ENCODE data around the gene SPAG4.

Gene SPAG4

GRCh38 chr20:35615667-35616464, at the start of gene SPAG4:
TSS of gene SPAG4 (plus strand) at chr20:35615829. CDS start at chr20:35616004, 175 bp downstream.
- DNase-seq (ENCODE audit: low read depth, low spot score) = peak; percentile 46

- no peak for DNase-seq (ENCODE audit: low read depth, low spot score)
Measured at GRCh38 chr20:35568645-35569044, 47.0 kb upstream of the SPAG4 start.

- DNase-seq (ENCODE audit: low read depth, low spot score) = no peak
Measured at GRCh38 chr20:35571555-35571954, 44.1 kb upstream of the SPAG4 start.

GRCh38 chr20:35572838-35573237, 42.8 kb upstream of the SPAG4 start:
- no peak for DNase-seq (ENCODE audit: low read depth, low spot score)

GRCh38 chr20:35575958-35576357, 39.7 kb upstream of the SPAG4 start:
- no peak for DNase-seq (ENCODE audit: low read depth, low spot score)

GRCh38 chr20:35576816-35577215, 38.8 kb upstream of the SPAG4 start:
- DNase-seq (ENCODE audit: low read depth, low spot score) = no peak

GRCh38 chr20:35578469-35578868, 37.2 kb upstream of the SPAG4 start:
- no peak for DNase-seq (ENCODE audit: low read depth, low spot score)

GRCh38 chr20:35579196-35579595, 36.4 kb upstream of the SPAG4 start:
- DNase-seq (ENCODE audit: low read depth, low spot score) = no peak

- no peak for DNase-seq (ENCODE audit: low read depth, low spot score)
Measured at GRCh38 chr20:35582131-35582530, 33.5 kb upstream of the SPAG4 start.

GRCh38 chr20:35582741-35583404, 32.8 kb upstream of the SPAG4 start:
- DNase-seq (ENCODE audit: low read depth, low spot score) = no peak

GRCh38 chr20:35583636-35584560, 31.7 kb upstream of the SPAG4 start:
- no peak for DNase-seq (ENCODE audit: low read depth, low spot score)

- DNase-seq (ENCODE audit: low read depth, low spot score) = no peak
Measured at GRCh38 chr20:35586751-35587425, 28.7 kb upstream of the SPAG4 start.

GRCh38 chr20:35587436-35587835, 28.2 kb upstream of the SPAG4 start:
- DNase-seq (ENCODE audit: low read depth, low spot score) = no peak

- no peak for DNase-seq (ENCODE audit: low read depth, low spot score)
Measured at GRCh38 chr20:35588397-35588796, 27.2 kb upstream of the SPAG4 start.

- no peak for DNase-seq (ENCODE audit: low read depth, low spot score)
Measured at GRCh38 chr20:35592339-35592974, 23.2 kb upstream of the SPAG4 start.

- DNase-seq (ENCODE audit: low read depth, low spot score) = no peak
Measured at GRCh38 chr20:35595456-35595855, 20.2 kb upstream of the SPAG4 start.

- DNase-seq (ENCODE audit: low read depth, low spot score) = no peak
Measured at GRCh38 chr20:35595901-35596300, 19.7 kb upstream of the SPAG4 start.

GRCh38 chr20:35597186-35597585, 18.4 kb upstream of the SPAG4 start:
- no peak for DNase-seq (ENCODE audit: low read depth, low spot score)

- no peak for DNase-seq (ENCODE audit: low read depth, low spot score)
Measured at GRCh38 chr20:35598476-35598875, 17.2 kb upstream of the SPAG4 start.

GRCh38 chr20:35598899-35599775, 16.5 kb upstream of the SPAG4 start:
- no peak for DNase-seq (ENCODE audit: low read depth, low spot score)

All from activated CD4-positive, CD25-positive, alpha-beta regulatory T cell treated with anti-CD3 and anti-CD28 coated beads, Interleukin-2, amount 50 U/mL, for 16 hours (primary cell).